T47D (cell line): ENCODE measurements around the gene SSBP2.
"Not testable (repeated sequence)": the region's sequence is repeated elsewhere in the genome, so short reads cannot be mapped to it uniquely, and the experiment has no call there.

Experiments
- DNase-seq, 2 experiments: peaks; one replicate each; pipeline versions ENCODE4 v3.0.0 to v3.0.0-alpha.2; 2011 to 2012; ENCODE audit warnings: low read depth in 1 of 2, low spot score in 1 of 2
- JUND ChIP-seq: IDR thresholded peaks from 2 replicates; pipeline ENCODE4 v1.6.1; 2012; ENCODE audit warnings: low read depth
- in situ Hi-C: cut with HindIII; loops from 2 replicates; pipeline ENCODE4 v1.10.0; 2016; ENCODE audit warnings: low sequenced_read_pairs, low pct_unique_long_range_greater_than_20kb

The SSBP2 gene

GRCh38 chr5:81665795-81666194 lies 85.1 kb downstream of the SSBP2 start:
- no peak for DNase-seq
- no peak for TF ChIP-seq JUND
- in situ Hi-C loops = no loop called here

GRCh38 chr5:81660624-81661023 lies 90.3 kb downstream of the SSBP2 start:
- DNase-seq, in situ Hi-C loops: not testable (repeated sequence)

GRCh38 chr5:81657386-81657785 lies 93.5 kb downstream of the SSBP2 start:
- TF ChIP-seq JUND = no peak
- DNase-seq = peak in 1 of 2 experiments; percentile 78
- in situ Hi-C loops = no loop called here

- in situ Hi-C loops = no loop called here
- TF ChIP-seq JUND = no peak
- DNase-seq = no peak
These were observed 94.1 kb downstream of the SSBP2 start for GRCh38 chr5:81656783-81657182.

GRCh38 chr5:81650987-81651386 lies 99.9 kb downstream of the SSBP2 start:
- in situ Hi-C loops = no loop called here
- no peak for DNase-seq
- TF ChIP-seq JUND = no peak

- TF ChIP-seq JUND = no peak
- in situ Hi-C loops = no loop called here
- DNase-seq = no peak
These were observed 104.4 kb downstream of the SSBP2 start for GRCh38 chr5:81646469-81646995.

- DNase-seq = no peak
- in situ Hi-C loops = no loop called here
- TF ChIP-seq JUND = no peak
These were observed 108.7 kb downstream of the SSBP2 start for GRCh38 chr5:81642210-81642609.

- no peak for DNase-seq
- TF ChIP-seq JUND = no peak
- in situ Hi-C loops = no loop called here
These were observed 111.3 kb downstream of the SSBP2 start for GRCh38 chr5:81639556-81639955.

GRCh38 chr5:81638471-81638870 lies 112.4 kb downstream of the SSBP2 start:
- DNase-seq = no peak
- in situ Hi-C loops = no loop called here
- no peak for TF ChIP-seq JUND

- DNase-seq = no peak
- in situ Hi-C loops = no loop called here
- no peak for TF ChIP-seq JUND
These were observed 117.0 kb downstream of the SSBP2 start for GRCh38 chr5:81633891-81634290.

- no peak for TF ChIP-seq JUND
- in situ Hi-C loops = no loop called here
These were observed 117.4 kb downstream of the SSBP2 start for GRCh38 chr5:81633471-81633870.

GRCh38 chr5:81632679-81633078 lies 118.2 kb downstream of the SSBP2 start:
- in situ Hi-C loops = no loop called here
- TF ChIP-seq JUND = no peak

More at GRCh38 chr5:81633471-81633870, 117.4 kb downstream of the SSBP2 start:
- no peak for DNase-seq

GRCh38 chr5:81631621-81632020 lies 119.3 kb downstream of the SSBP2 start:
- DNase-seq = no peak
- no peak for TF ChIP-seq JUND
- in situ Hi-C loops = no loop called here

More at GRCh38 chr5:81632679-81633078, 118.2 kb downstream of the SSBP2 start:
- DNase-seq = no peak

- TF ChIP-seq JUND = no peak
- DNase-seq = no peak
- in situ Hi-C loops = no loop called here
These were observed 119.8 kb downstream of the SSBP2 start for GRCh38 chr5:81631124-81631523.
